BE2C (cell line): ENCODE measurements around the gene KCNAB1.

ENCODE experiments used
- DNase-seq: peaks from one replicate; pipeline ENCODE4 v3.0.0-alpha.2; 2020
- H3K27me3 ChIP-seq: fragments of 250-450 bp; sonication (Bioruptor Pico); 2 replicates; pipeline ENCODE4 v1.5.1; 2020; ENCODE audit warnings: mild to moderate bottlenecking
- H3K36me3 ChIP-seq: fragments of 250-450 bp; sonication (Bioruptor Pico); 2 replicates; pipeline ENCODE4 v1.5.1; 2020; ENCODE audit warnings: mild to moderate bottlenecking
- H3K4me1 ChIP-seq: fragments of 250-450 bp; sonication (Bioruptor Pico); 2 replicates; pipeline ENCODE4 v1.5.1; 2020
- H3K4me3 ChIP-seq: 2 replicates; pipeline ENCODE4 v1.5.1; 2011; ENCODE audit warnings: low read depth, low read length
- H3K9me3 ChIP-seq: fragments of 250-450 bp; sonication (Bioruptor Pico); 2 replicates; pipeline ENCODE4 v1.5.1; 2020
- CTCF ChIP-seq: IDR thresholded peaks from 2 replicates; pipeline ENCODE4 v1.5.1; 2012; ENCODE audit warnings: mild to moderate bottlenecking, low read depth, low read length

KCNAB1 gene

GRCh38 chr3:156170571-156170970 is 50.2 kb downstream of the KCNAB1 start:
- no peak for TF ChIP-seq CTCF

DNA sequence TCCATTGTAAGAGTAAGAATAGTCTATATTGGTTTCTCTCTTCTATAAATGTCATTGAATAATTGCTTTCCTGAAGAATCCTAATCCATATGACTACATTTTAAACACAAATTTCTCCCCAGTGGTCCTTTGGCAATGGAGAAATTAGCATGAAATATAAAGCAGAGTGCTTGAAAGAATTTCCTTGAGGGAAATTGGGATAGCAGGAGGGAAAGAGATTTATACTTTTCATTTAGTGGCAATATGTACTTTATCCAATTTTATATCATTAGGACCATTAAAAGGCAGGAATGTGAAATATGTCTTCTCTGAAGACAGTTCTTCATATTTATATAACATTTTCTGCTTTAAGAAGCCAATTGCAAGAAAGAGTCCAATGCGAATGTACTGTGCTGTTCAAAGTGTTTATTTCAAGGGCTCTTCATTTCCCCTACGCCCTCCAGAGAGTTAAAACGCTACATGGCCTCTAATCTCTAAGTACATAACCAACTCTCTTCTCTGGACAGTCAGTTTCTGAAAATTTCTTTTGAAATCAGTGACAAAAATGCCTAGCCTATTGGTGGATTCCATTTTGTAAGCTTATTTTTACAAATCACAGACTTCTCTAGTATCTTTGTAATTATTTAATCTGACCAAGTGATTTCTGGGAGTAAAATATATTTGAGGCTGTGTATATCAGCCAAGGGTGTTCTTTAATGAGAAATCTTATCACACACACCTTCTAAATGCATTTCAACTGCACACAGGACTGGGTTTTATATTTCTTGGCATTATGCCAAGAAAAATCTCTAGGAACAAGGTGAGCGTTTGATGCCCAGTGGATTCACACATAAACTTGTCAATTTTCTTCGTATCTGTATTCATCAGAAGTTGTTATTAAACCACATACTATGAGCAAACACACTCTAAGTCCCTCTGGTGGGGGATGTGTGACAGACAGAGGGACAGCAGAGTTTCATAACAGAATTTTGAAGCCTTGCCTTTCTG is 51.2 kb downstream of the KCNAB1 start:
- Histone ChIP-seq H3K4me3 (no peak overlapping the region), H3K4me1 (peaks cover 24% of the 10 kb centered on the region), H3K27me3 (no peaks in the 10 kb centered on the region), H3K9me3 (no peaks in the 10 kb centered on the region; the same call in 1 of the 2 replicates), H3K36me3 (no peaks in the 10 kb centered on the region)
- DNase-seq = no peak
- peak; percentile 15; the same call in 1 of the 2 replicates for TF ChIP-seq CTCF

More at GRCh38 chr3:156170571-156170970, 50.2 kb downstream of the KCNAB1 start:
- DNase-seq = no peak
- H3K27me3 ChIP-seq = no peaks in the 10 kb centered on the region
- peaks cover 14% of the 10 kb centered on the region for H3K4me1 ChIP-seq
- H3K9me3 ChIP-seq = no peaks in the 10 kb centered on the region
- no peak overlapping the region for H3K4me3 ChIP-seq
- H3K36me3 ChIP-seq = no peaks in the 10 kb centered on the region

- no peak for TF ChIP-seq CTCF
- Histone ChIP-seq H3K4me1 (peaks cover 27% of the 10 kb centered on the region), H3K36me3 (no peaks in the 10 kb centered on the region), H3K9me3 (no peaks in the 10 kb centered on the region; the same call in 1 of the 2 replicates), H3K4me3 (no peak overlapping the region), H3K27me3 (no peaks in the 10 kb centered on the region)
- no peak for DNase-seq
Measured at GRCh38 chr3:156172536-156172935, 52.2 kb downstream of the KCNAB1 start.

DNA sequence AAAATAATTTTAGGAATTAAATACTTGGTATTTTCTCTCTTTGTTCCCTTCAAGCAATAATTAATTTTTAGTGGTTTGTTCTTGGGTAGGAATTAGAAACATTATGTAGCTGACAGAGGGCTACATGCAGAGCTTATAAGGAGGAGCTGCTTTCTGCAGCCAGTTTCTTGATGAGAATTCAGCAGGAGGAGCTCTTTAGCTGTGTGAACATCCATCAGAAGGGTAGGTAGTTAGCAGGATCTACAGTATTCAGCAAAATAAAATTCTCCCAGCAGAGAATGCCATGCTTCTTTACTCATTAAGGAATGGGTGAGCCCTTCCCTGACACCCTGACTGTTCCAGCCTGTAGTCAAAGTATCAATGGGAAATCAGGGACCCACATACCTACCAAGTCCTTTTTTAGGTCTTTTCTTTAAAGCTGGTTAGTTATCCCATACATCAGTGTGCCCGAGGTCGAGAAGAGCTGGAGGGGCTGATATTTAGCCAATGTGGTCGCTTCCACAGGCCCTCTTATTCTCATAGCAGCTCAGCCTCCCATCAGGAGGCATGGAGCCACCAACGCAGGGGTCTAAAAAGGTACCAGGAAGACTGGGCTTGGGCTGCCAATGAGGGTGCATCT is 54.0 kb downstream of the KCNAB1 start:
- no peak overlapping the region for H3K4me3 ChIP-seq
- no peaks in the 10 kb centered on the region; the same call in 1 of the 2 replicates for H3K9me3 ChIP-seq
- H3K36me3 ChIP-seq = no peaks in the 10 kb centered on the region
- H3K4me1 ChIP-seq = peaks cover 27% of the 10 kb centered on the region
- peak; percentile 36 for DNase-seq
- H3K27me3 ChIP-seq = no peaks in the 10 kb centered on the region
- TF ChIP-seq CTCF = peak; percentile 77

GRCh38 chr3:156175570-156175969 is 55.2 kb downstream of the KCNAB1 start:
- Histone ChIP-seq H3K9me3 (no peaks in the 10 kb centered on the region; the same call in 1 of the 2 replicates), H3K27me3 (no peaks in the 10 kb centered on the region), H3K4me3 (no peak overlapping the region), H3K36me3 (no peaks in the 10 kb centered on the region), H3K4me1 (peaks cover 34% of the 10 kb centered on the region)
- DNase-seq = no peak
- TF ChIP-seq CTCF = no peak
